Measurements from ENCODE around the gene CD72.
"Not testable (repeated sequence)": the region's sequence is repeated elsewhere in the genome, so short reads cannot be mapped to it uniquely, and the experiment has no call there.

The CD72 gene

DNA sequence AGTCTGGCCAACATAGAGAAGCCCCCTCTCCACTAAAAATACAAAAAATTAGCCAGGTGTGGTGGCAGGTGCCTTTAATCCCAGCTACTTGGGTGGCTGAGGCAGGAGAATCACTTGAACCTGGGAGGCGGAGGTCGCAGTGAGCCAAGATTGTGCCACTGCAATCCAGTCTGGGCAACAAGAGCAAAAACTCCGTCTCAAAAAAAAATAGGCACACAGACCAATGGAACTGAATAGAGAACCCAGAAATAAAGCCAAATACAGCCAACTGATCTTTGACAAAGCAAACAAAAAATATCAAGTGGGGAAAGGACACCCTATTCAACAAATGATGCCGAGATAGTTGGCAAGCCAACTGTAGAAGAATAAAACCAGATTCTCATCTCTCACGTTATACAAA lies 29.7 kb downstream of the CD72 start:
- not testable (repeated sequence) for H3K9me3 ChIP-seq (ENCODE audit: control insufficient read depth, low read length); H3K4me1 ChIP-seq (ENCODE audit: control insufficient read depth, insufficient read depth, low read length); H3K27ac ChIP-seq (ENCODE audit: insufficient read depth, low read depth, low read length, poor library complexity, severe bottlenecking); H3K27me3 ChIP-seq (ENCODE audit: control insufficient read depth, insufficient read depth, low read length, poor library complexity, severe bottlenecking); H3K4me3 ChIP-seq (ENCODE audit: insufficient read depth, low read depth, low read length); H3K36me3 ChIP-seq (ENCODE audit: control insufficient read depth, insufficient read depth, low read length)
- 92% methylated on average over 5 of the region's 5 CpGs for WGBS, 2 experiments

DNA sequence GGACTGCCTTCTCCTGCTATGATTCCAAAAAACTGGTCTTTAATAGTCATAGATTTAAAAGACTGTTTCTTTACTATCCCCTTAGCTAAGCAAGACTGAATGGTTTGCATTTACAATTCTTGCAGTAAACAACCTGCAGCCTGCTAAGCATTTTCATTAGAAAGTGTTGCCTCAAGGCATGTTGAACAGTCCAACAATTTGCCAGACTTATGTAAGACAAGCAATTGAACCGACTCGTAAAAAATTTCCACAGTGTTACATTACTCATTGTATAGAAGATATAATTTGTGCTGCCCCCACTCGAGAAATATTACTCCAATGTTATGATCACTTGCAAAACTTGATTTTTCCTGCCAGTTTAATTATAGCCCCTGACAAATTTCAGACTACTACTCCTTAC lies 33.5 kb downstream of the CD72 start:
- 93 to 100% methylated on average over 3 of the region's 3 CpGs for WGBS, 2 experiments
- H3K27me3 ChIP-seq (ENCODE audit: control insufficient read depth, insufficient read depth, low read length, poor library complexity, severe bottlenecking); H3K9me3 ChIP-seq (ENCODE audit: control insufficient read depth, low read length); H3K36me3 ChIP-seq (ENCODE audit: control insufficient read depth, insufficient read depth, low read length); H3K4me3 ChIP-seq (ENCODE audit: insufficient read depth, low read depth, low read length); H3K4me1 ChIP-seq (ENCODE audit: control insufficient read depth, insufficient read depth, low read length); H3K27ac ChIP-seq (ENCODE audit: insufficient read depth, low read depth, low read length, poor library complexity, severe bottlenecking): not testable (repeated sequence)

DNA sequence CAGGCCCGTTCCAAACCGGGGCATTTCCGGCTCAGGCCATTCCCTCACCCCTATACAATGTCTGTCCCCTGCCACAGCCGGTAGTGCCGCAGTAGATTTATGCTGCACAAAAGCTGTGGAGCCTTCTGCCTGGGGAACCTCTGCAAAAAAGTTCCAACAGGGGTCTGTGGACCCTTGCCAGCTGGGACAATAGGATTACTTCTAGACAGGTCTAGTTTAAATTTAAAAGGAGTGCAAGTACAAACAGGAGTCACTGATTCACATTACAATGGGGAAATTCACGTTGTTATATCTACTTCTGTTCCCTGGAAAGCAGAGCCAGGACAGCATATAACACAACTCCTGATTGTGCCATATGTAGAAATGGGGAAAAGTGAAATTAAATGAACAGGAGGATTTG lies 34.7 kb downstream of the CD72 start:
- not testable (repeated sequence) for H3K4me1 ChIP-seq (ENCODE audit: control insufficient read depth, insufficient read depth, low read length); H3K27ac ChIP-seq (ENCODE audit: insufficient read depth, low read depth, low read length, poor library complexity, severe bottlenecking); H3K4me3 ChIP-seq (ENCODE audit: insufficient read depth, low read depth, low read length); H3K36me3 ChIP-seq (ENCODE audit: control insufficient read depth, insufficient read depth, low read length); H3K9me3 ChIP-seq (ENCODE audit: control insufficient read depth, low read length); H3K27me3 ChIP-seq (ENCODE audit: control insufficient read depth, insufficient read depth, low read length, poor library complexity, severe bottlenecking)
- 55 to 64% methylated on average over 6 of the region's 6 CpGs for WGBS, 2 experiments

- not testable (repeated sequence) for H3K4me1 ChIP-seq (ENCODE audit: control insufficient read depth, insufficient read depth, low read length); H3K27ac ChIP-seq (ENCODE audit: insufficient read depth, low read depth, low read length, poor library complexity, severe bottlenecking); H3K36me3 ChIP-seq (ENCODE audit: control insufficient read depth, insufficient read depth, low read length); H3K27me3 ChIP-seq (ENCODE audit: control insufficient read depth, insufficient read depth, low read length, poor library complexity, severe bottlenecking); H3K4me3 ChIP-seq (ENCODE audit: insufficient read depth, low read depth, low read length); H3K9me3 ChIP-seq (ENCODE audit: control insufficient read depth, low read length)
- 85 to 92% methylated on average over 1 of the region's 1 CpG for WGBS, 2 experiments
Measured at GRCh38 chr9:35579659-35580227, 38.5 kb downstream of the CD72 start.

DNA sequence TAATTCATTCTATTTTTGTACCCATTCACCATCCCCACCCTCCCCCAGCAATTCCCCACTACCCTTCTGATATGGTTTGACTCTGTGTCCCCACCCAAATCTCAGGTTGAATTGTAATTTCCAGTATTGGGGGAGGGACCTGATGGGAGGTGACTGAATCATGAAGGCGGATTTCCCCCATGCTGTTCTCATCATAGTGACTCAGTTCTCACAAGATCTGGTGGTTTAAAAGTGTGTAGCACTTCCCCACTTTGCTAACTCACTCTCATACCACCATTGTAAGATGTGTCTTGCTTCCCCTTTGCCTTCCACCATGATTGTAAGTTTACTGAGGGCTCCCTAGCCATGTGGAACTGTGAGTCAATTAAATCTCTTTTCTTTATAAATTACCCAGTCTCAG lies 39.1 kb downstream of the CD72 start:
- no peak overlapping the region for H3K27ac ChIP-seq (ENCODE audit: insufficient read depth, low read depth, low read length, poor library complexity, severe bottlenecking)
- no peaks in the 10 kb centered on the region for H3K27me3 ChIP-seq (ENCODE audit: control insufficient read depth, insufficient read depth, low read length, poor library complexity, severe bottlenecking)
- H3K9me3 ChIP-seq (ENCODE audit: control insufficient read depth, low read length), result peaks cover 5% of the 10 kb centered on the region
- H3K4me3 ChIP-seq (ENCODE audit: insufficient read depth, low read depth, low read length), result no peak overlapping the region
- H3K4me1 ChIP-seq (ENCODE audit: control insufficient read depth, insufficient read depth, low read length), result no peaks in the 10 kb centered on the region
- 100% methylated on average over 1 of the region's 1 CpG for WGBS, 2 experiments
- no peaks in the 10 kb centered on the region for H3K36me3 ChIP-seq (ENCODE audit: control insufficient read depth, insufficient read depth, low read length)

DNA sequence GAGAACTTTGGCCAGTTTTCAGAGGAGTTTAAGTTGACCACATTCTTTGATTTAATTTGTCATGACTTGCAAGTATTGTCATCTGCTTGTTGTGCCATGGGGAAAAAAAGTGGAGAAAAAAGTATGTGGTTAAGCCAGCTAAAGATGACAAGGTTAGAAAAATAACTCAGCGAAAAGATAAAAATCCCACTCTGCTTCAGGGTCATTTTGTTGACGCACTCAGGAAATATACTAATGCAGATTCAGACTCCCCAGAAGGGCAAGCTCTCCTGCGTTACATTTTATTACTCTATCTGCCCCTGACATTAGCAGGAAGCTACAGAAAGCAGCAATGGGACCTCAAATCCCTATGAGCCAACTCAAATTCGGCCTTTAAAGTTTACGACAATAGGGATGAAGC lies 40.7 kb downstream of the CD72 start:
- no peak overlapping the region for H3K4me3 ChIP-seq (ENCODE audit: insufficient read depth, low read depth, low read length)
- H3K9me3 ChIP-seq (ENCODE audit: control insufficient read depth, low read length), result peaks cover 5% of the 10 kb centered on the region
- H3K27me3 ChIP-seq (ENCODE audit: control insufficient read depth, insufficient read depth, low read length, poor library complexity, severe bottlenecking), result no peaks in the 10 kb centered on the region
- no peaks in the 10 kb centered on the region for H3K4me1 ChIP-seq (ENCODE audit: control insufficient read depth, insufficient read depth, low read length)
- H3K36me3 ChIP-seq (ENCODE audit: control insufficient read depth, insufficient read depth, low read length), result no peaks in the 10 kb centered on the region
- 92 to 95% methylated on average over 5 of the region's 5 CpGs for WGBS, 2 experiments
- no peak overlapping the region for H3K27ac ChIP-seq (ENCODE audit: insufficient read depth, low read depth, low read length, poor library complexity, severe bottlenecking)

DNA sequence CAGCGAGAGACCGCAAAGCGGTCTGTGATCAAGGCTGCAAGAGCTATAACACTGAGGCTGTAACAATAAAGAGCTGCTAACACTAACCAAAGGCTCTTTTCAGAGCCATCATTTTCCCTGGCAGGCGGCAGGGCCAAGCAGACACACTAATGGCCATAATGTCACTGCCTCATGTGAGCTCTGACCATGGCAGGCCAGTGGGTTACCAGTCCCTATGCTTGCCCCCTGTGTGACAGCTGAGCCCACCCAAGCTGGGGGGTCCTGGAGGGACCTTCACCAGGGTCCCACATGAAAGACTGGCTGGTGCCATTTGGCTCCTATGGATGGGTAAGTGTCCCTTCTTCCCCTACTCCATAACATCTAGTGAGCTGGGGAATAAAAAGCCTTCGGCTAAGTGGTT lies 42.7 kb downstream of the CD72 start:
- 93% methylated on average over 5 of the region's 5 CpGs for WGBS, 2 experiments

GRCh38 chr9:35574578-35575122 lies 43.6 kb downstream of the CD72 start:
- Histone ChIP-seq H3K4me1 (ENCODE audit: control insufficient read depth, insufficient read depth, low read length) (no peaks in the 10 kb centered on the region), H3K4me3 (ENCODE audit: insufficient read depth, low read depth, low read length) (no peak overlapping the region), H3K36me3 (ENCODE audit: control insufficient read depth, insufficient read depth, low read length) (no peaks in the 10 kb centered on the region), H3K27ac (ENCODE audit: insufficient read depth, low read depth, low read length, poor library complexity, severe bottlenecking) (no peak overlapping the region), H3K9me3 (ENCODE audit: control insufficient read depth, low read length) (no peaks in the 10 kb centered on the region), H3K27me3 (ENCODE audit: control insufficient read depth, insufficient read depth, low read length, poor library complexity, severe bottlenecking) (no peaks in the 10 kb centered on the region)
- WGBS, 2 experiments, result 90 to 95% methylated on average over 2 of the region's 2 CpGs

More for the DNA sequence above, 42.7 kb downstream of the CD72 start:
- Histone ChIP-seq H3K4me1 (ENCODE audit: control insufficient read depth, insufficient read depth, low read length) (no peaks in the 10 kb centered on the region), H3K27ac (ENCODE audit: insufficient read depth, low read depth, low read length, poor library complexity, severe bottlenecking) (no peak overlapping the region), H3K4me3 (ENCODE audit: insufficient read depth, low read depth, low read length) (no peak overlapping the region), H3K9me3 (ENCODE audit: control insufficient read depth, low read length) (peaks cover 5% of the 10 kb centered on the region), H3K36me3 (ENCODE audit: control insufficient read depth, insufficient read depth, low read length) (no peaks in the 10 kb centered on the region), H3K27me3 (ENCODE audit: control insufficient read depth, insufficient read depth, low read length, poor library complexity, severe bottlenecking) (no peaks in the 10 kb centered on the region)

- Histone ChIP-seq H3K27me3 (ENCODE audit: control insufficient read depth, insufficient read depth, low read length, poor library complexity, severe bottlenecking) (no peaks in the 10 kb centered on the region), H3K27ac (ENCODE audit: insufficient read depth, low read depth, low read length, poor library complexity, severe bottlenecking) (no peak overlapping the region), H3K4me1 (ENCODE audit: control insufficient read depth, insufficient read depth, low read length) (no peaks in the 10 kb centered on the region), H3K9me3 (ENCODE audit: control insufficient read depth, low read length) (no peaks in the 10 kb centered on the region), H3K36me3 (ENCODE audit: control insufficient read depth, insufficient read depth, low read length) (no peaks in the 10 kb centered on the region), H3K4me3 (ENCODE audit: insufficient read depth, low read depth, low read length) (no peak overlapping the region)
- WGBS, 2 experiments, result 89 to 94% methylated on average over 6 of the region's 6 CpGs
Measured at GRCh38 chr9:35570709-35571504, 47.3 kb downstream of the CD72 start.

- no peak overlapping the region for H3K4me3 ChIP-seq (ENCODE audit: insufficient read depth, low read depth, low read length)
- no peaks in the 10 kb centered on the region for H3K27me3 ChIP-seq (ENCODE audit: control insufficient read depth, insufficient read depth, low read length, poor library complexity, severe bottlenecking)
- 93 to 97% methylated on average over 5 of the region's 5 CpGs for WGBS, 2 experiments
- H3K36me3 ChIP-seq (ENCODE audit: control insufficient read depth, insufficient read depth, low read length), result no peaks in the 10 kb centered on the region
- H3K27ac ChIP-seq (ENCODE audit: insufficient read depth, low read depth, low read length, poor library complexity, severe bottlenecking), result no peak overlapping the region
- no peaks in the 10 kb centered on the region for H3K9me3 ChIP-seq (ENCODE audit: control insufficient read depth, low read length)
- H3K4me1 ChIP-seq (ENCODE audit: control insufficient read depth, insufficient read depth, low read length), result no peaks in the 10 kb centered on the region
Measured at GRCh38 chr9:35569206-35569605, 49.0 kb downstream of the CD72 start.
